GM18867 (cell line): ENCODE measurements around the gene CEP170.
"Not testable (repeated sequence)": the region's sequence is repeated elsewhere in the genome, so short reads cannot be mapped to it uniquely, and the experiment has no call there.

Experiments
- ATAC-seq: cut with Tn5 transposase; IDR thresholded peaks from one replicate; pipeline ENCODE4 v1.9.1; 2021; ENCODE audit warnings: mild to moderate bottlenecking, moderate library complexity; ENCODE audit not compliant: unreplicated experiment

Gene CEP170

DNA sequence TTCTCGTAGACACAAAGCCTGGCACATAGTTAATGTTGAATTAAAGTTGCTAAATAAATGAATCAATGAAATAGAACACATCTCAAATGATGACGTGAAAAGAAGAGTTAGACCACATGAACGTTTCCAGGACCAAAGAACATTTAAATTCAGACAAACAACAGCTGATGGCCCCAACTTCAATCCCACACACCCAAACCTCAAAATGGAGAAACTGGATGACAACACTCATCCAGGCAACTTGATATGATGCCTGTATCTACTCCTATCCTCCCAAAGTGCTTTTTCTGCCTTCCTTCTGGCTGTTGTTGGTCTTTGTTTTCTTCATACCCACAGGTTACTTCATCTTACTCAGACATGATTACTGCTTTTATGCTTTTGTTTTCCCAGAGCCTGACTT, 71.9 kb downstream of the CEP170 start:
- not testable (repeated sequence) for ATAC-seq

DNA sequence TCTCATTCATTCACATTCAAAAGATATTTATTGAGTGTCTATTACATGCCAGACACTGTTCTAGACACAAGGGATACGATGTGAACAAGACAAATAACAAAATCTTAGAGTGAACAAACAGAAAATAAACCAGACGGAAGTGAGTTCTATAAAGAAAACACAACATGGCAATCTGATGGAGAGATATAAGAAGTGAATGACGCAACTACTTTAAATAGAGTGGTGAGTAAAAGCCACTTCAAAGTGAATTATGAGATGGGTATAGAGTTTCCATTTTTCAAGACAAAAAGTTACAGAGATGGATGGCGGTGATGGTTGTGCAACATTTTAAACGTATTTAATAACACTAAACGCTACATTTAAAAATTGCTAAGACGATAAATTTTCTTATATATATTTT, 75.4 kb downstream of the CEP170 start:
- ATAC-seq: no peak

DNA sequence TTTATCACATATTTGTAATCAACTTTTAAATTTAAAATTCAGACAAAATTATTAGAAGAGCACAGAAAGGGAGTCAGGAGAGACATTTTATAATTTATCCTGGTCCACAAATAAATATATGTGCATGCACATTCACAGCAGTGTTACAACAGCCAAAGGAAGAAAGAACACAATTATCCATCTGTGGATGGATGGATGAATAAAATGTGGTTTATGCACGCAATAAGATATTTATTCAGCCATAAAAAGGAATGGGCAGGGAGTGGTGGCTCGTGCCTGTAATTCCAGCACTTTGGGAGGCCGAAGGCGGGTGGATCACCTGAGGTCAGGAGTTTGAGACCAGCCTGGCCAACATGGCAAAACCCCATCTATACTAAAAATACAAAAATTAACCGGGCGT, 77.3 kb downstream of the CEP170 start:
- not testable (repeated sequence) for ATAC-seq

DNA sequence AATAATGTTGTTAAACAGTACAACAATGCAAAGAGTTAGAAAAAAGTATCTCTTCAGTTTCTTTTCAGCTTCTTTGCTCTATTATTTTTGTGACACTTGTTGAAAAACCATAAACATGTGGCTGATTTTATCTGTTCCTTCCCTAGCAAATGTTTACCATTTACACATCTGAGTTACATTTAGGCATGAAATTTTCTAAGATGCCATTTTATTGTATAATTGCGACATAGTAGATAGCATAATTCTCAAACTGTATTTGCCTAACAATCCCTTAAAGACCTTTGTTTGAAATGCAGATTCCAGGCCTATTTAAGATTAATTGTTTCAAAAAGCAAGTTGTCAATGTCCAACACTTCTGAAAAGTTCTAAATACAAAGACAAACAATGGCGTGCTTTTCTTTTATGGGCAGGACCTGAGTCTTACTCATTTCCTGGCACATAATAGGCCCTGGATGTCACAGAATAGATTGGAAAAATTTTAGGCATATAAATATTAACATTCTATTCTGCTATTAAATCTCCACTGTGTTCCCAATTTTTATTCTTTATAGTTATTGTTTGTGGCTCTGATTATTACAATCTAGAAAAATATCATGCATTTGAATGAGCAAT, 81.2 kb downstream of the CEP170 start:
- not testable (repeated sequence) for ATAC-seq

DNA sequence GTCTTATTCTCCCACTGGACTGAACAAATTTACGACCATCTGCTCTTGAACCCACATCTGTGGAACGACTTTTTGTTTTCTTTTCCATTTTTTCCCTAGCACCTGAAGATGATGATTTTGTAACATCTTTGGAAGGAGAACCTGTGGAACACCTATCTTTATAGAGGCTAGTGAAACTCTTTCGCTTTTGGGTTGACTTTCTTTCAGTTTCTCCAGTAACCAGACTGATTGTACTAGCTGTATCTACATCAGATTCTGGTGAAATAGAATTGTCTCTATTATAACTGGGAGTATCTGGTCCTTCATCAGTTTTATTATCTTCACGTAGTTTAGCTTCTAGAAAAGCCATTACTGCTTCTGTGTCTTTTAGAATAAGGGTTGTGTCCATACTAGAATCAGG, 90.2 kb downstream of the CEP170 start:
- peak; percentile 67 for ATAC-seq

GRCh38 chr1:243150906-243151305, 104.2 kb downstream of the CEP170 start:
- not testable (repeated sequence) for ATAC-seq

DNA sequence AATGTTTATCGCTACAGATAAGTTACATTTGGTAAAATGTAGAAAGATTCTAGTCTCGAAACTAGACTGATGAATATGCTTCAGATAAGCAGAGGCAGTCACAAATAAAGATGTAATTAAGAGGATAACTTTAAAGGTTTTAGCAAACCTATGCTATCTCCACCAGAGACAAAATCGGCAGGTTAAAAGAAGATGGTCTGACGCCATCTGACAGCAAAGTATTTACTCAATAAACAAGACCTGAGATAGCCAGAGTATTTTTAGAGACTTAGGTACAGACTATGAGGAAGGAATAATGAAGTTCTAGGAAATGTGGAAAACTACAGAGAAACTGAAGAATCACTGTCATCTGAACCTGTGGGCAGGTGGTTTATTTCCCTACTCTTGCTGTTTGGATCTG, 106.0 kb downstream of the CEP170 start:
- ATAC-seq: not testable (repeated sequence)

DNA sequence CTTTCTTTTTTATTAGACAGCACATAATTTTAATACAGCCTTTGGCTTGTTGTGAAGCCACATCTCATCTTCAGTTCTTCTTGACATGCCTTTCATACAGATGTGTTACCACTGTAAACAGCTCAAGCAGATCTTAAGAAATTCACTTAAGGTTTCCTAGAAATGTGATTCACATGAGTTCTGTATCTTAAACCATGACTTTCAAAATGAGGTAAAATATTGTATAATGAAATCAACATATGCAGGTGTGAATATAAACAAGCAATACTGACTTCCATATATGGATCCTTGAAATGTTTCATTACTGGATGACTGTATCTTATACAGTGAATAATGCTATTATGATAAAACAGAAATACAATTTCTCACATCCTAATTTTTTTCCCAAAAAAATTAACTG, 107.7 kb downstream of the CEP170 start:
- not testable (repeated sequence) for ATAC-seq

- not testable (repeated sequence) for ATAC-seq
These were observed 114.6 kb downstream of the CEP170 start for GRCh38 chr1:243140498-243140897.

DNA sequence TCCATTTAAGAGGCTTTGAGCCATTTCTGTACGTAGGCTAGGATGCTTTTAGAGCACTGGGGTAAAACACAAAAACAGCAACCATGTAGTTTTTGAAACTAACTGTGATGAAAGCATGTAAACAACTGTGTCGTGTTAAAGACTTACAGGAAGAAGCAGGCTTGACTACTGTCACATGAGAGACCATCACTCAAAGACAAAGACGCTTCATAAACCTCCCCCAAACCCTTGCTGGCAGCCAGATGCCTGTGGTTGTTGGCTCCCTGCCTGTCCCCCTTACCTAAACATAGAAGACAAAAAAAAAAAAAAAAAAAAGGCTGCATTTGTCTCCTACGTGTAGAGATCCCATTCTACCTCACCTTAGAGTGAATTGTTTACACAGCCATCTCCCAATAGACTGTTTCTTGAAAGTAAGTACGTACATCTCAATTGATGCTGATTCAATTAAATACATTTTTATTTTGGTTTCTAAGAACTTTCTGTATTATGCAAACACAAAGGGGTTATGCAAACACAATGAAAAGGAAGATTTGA, 132.1 kb downstream of the CEP170 start:
- not testable (repeated sequence) for ATAC-seq

DNA sequence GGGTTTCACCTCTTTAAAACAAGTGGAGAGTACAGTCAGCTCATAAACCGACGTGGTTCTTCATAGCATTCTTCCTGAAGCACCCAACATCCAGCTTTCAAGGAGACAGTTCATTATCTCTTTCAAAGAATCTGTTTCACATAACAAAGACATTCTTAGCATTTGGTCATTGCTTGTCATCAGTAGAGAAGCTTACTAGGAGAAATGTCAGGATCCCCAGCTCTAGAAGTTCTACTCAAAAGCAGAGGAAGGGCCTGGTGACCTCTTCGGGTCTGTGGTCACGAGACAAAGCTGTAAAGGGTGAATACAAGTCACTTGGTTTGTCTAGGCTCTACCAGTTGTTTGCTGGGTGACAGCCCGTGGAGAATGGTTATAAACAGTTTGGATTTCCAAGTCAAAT, 133.1 kb downstream of the CEP170 start:
- ATAC-seq: not testable (repeated sequence)

- not testable (repeated sequence) for ATAC-seq
These were observed 136.3 kb downstream of the CEP170 start for GRCh38 chr1:243118601-243119322.

- not testable (repeated sequence) for ATAC-seq
These were observed 138.9 kb downstream of the CEP170 start for GRCh38 chr1:243116187-243116586.

GRCh38 chr1:243114769-243115168, 140.3 kb downstream of the CEP170 start:
- ATAC-seq: peak; percentile 6

DNA sequence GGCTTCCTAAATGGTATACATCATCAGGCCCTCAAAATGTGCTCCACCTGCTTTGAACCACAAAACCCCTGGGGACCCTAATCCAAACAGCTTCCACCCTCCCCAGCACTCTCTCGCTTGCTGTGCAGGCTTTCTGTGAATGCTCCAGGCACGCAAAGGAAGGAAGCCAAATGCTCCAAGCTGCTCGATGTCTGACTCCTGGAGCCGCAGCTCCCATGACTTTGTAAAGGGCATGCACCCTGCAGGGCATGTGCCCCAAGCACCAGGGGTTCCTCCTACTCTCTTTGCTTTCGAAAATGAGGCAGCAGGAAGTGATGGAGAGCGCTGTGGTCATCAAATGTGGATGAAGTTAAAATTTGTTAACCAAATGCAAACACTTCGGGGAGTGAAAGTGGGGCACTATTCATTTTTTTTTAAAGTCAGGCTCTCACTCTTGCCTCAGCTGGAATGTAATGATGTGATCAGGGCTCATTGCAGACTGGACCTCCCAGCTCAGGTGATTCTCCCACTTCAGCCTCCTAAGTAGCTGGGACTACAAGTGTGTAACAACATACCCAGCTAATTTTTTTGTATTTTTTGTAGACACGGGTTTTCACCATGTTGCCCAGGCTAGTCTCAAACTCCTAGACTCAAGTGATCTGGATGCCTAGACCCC, 140.9 kb downstream of the CEP170 start:
- ATAC-seq: peak; percentile 96

DNA sequence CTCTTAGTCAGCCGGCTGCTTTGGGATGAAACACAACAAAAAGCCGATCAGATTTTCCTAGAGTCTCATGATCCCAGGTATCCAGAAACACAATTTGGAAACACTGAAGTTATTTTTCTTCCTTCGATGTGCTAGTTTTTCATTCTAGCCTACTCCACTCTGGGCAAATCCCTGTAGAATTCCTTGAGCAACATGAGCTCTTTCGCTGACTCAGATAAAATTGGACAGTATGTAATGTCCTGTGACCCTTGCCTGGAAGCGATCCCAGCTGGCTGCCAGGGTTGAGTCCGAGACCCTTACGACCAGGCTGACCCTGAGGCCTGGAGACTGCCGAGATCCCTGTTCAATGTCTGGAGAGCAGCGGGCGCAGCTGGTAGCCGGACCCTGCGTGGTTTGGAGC, 147.9 kb downstream of the CEP170 start:
- not testable (repeated sequence) for ATAC-seq

DNA sequence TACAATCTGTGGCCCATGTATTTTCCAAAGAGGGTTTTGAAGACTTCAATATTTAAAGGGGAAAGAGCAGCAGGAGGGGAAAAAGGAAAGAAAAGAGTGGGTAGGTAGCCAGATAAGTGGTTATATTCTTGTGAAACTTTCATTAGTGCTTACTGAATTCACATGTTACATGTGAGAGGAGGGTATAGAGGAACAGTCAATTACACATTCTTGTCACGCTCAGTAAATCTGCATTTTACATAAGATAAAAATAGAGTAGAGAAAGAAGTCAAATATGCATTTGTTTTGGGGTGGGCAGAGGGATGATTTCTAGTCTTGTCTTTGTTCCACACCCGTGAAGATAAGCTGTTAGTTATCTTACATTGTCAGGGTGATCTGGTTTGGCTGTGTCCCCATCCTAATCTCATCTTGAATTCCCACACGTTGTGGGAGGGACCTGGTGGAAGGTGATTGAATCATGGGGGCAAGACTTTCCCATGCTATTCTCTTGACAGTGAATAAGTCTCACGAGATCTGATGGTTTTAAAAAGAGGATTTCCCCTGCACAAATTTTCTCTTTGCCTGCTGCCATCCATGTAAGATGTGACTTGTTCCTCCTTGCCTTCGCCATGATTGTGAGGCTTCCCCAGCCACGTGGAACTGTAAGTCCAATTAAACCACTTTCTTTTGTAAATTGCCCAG, 149.3 kb downstream of the CEP170 start:
- ATAC-seq: not testable (repeated sequence)

- ATAC-seq: not testable (repeated sequence)
These were observed 150.0 kb downstream of the CEP170 start for GRCh38 chr1:243105104-243105503.

DNA sequence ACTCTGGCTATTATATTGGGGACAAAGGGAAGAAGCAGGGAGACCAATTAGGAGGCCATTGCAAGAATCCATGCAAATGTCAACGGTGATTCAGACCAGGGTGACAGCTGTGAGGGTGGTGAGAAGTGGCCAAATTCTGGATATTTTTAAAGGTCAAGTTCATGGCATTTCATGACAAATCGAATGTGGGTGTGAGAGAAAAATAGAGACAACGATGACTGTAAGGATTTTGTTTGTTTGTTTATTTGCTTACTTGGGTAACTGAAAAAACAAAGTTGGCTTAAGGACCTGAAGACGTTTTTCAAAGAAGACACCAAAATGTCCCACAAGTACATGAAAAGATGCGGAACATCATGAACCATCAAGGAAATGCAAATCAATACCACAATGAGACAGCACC, 150.6 kb downstream of the CEP170 start:
- ATAC-seq: not testable (repeated sequence)

- ATAC-seq: peak; percentile 96
These were observed 153.5 kb downstream of the CEP170 start for GRCh38 chr1:243101551-243102050.

GRCh38 chr1:243087368-243087767, 167.7 kb downstream of the CEP170 start:
- not testable (repeated sequence) for ATAC-seq
